Measurements from ENCODE around the gene FAM210A. TPM values are rescaled to one million over a fixed set of nuclear protein-coding genes. Genes with fewer than 3 reads are reported as not detected.

Gene FAM210A
- total RNA-seq, 4 donors from 2014 or later: 10.4 to 22.4 (median 17.4) TPM

DNA sequence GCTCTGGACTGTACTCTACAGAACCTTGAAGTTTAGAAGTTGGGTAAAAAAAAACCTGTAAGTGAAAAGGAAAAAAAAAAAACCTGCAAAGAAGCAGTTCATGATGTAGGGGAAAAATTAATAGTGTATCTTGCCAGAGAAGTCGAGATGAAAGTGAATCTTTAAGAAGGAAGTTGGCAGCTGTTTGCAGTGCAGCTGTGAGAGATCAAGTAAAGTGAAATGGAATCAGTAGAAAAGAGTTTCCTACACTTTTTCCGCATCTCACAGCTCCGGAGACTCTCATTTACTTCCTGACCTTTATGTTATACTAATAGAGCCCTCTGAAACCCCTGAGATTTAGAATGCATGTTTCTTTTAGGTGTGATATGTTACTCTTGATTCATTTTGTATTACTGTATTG, 19.3 kb upstream of the FAM210A start:
- no peak overlapping the region for H3K27ac ChIP-seq (replicated peaks in 1 of 4)
- H3K36me3 ChIP-seq: peaks cover 42 to 93% (median 68%) of the 10 kb centered on the region in 4 donors
- intact Hi-C loops (cut with DNase I): no loop called here
- no peaks in the 10 kb centered on the region for H3K4me1 ChIP-seq
- no peak for TF ChIP-seq POLR2AphosphoS5 (IDR thresholded peaks at IDR 0.05)
- no peak for TF ChIP-seq POLR2A (IDR thresholded peaks at IDR 0.05; ENCODE audit: low read depth)
- TF ChIP-seq, protein P1, sequence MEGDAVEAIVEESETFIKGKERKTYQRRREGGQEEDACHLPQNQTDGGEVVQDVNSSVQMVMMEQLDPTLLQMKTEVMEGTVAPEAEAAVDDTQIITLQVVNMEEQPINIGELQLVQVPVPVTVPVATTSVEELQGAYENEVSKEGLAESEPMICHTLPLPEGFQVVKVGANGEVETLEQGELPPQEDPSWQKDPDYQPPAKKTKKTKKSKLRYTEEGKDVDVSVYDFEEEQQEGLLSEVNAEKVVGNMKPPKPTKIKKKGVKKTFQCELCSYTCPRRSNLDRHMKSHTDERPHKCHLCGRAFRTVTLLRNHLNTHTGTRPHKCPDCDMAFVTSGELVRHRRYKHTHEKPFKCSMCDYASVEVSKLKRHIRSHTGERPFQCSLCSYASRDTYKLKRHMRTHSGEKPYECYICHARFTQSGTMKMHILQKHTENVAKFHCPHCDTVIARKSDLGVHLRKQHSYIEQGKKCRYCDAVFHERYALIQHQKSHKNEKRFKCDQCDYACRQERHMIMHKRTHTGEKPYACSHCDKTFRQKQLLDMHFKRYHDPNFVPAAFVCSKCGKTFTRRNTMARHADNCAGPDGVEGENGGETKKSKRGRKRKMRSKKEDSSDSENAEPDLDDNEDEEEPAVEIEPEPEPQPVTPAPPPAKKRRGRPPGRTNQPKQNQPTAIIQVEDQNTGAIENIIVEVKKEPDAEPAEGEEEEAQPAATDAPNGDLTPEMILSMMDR (IDR thresholded peaks at IDR 0.05): no peak
- no peak for TF ChIP-seq EP300 (IDR thresholded peaks at IDR 0.05)
- WGBS: 48% methylated on average over 3 of the region's 3 CpGs
- no peak overlapping the region for H3K4me3 ChIP-seq
- H3K27me3 ChIP-seq: no peaks in the 10 kb centered on the region
- H3K9me3 ChIP-seq: no peaks in the 10 kb centered on the region
- no peak for DNase-seq (ENCODE audit: extremely low spot score)

- Histone ChIP-seq H3K27ac (replicated peaks in 1 of 4) (no peak overlapping the region), H3K27me3 (no peaks in the 10 kb centered on the region), H3K4me3 (no peak overlapping the region), H3K36me3 (peaks cover 14 to 79% (median 61%) of the 10 kb centered on the region in 4 donors), H3K9me3 (no peaks in the 10 kb centered on the region), H3K4me1 (peaks cover 4 to 18% (median 7%) of the 10 kb centered on the region in 4 donors)
- TF ChIP-seq POLR2AphosphoS5 (IDR thresholded peaks at IDR 0.05) (no peak), POLR2A (IDR thresholded peaks at IDR 0.05; ENCODE audit: low read depth) (no peak), EP300 (IDR thresholded peaks at IDR 0.05) (no peak)
- TF ChIP-seq, protein P1 (IDR thresholded peaks at IDR 0.05): no peak
- intact Hi-C loops (cut with DNase I): loop anchor here (10.0 kb wide), 2 partner anchors 181 to 521 kb away; partner anchors contain the start of gene LDLRAD4
- DNase-seq (ENCODE audit: extremely low spot score): no peak
- WGBS: 60% methylated on average over 2 of the region's 2 CpGs
Observed at GRCh38 chr18:13735681-13736080, 9.3 kb upstream of the FAM210A start.

- Histone ChIP-seq H3K9me3 (no peaks in the 10 kb centered on the region), H3K4me1 (peaks cover 14 to 33% (median 24%) of the 10 kb centered on the region in 4 donors), H3K27me3 (no peaks in the 10 kb centered on the region), H3K36me3 (peaks cover 0 to 28% (median 19%) of the 10 kb centered on the region in 4 donors), H3K4me3 (no peak overlapping the region), H3K27ac (replicated peaks in 1 of 4) (no peak overlapping the region)
- no peak for TF ChIP-seq EP300 (IDR thresholded peaks at IDR 0.05)
- TF ChIP-seq, protein P1 (IDR thresholded peaks at IDR 0.05): no peak
- no peak for TF ChIP-seq POLR2AphosphoS5 (IDR thresholded peaks at IDR 0.05)
- TF ChIP-seq POLR2A (IDR thresholded peaks at IDR 0.05; ENCODE audit: low read depth): no peak
- no peak for DNase-seq (ENCODE audit: extremely low spot score)
- 84% methylated on average over 1 of the region's 1 CpG for WGBS
- intact Hi-C loops (cut with DNase I): loop anchor here (10.0 kb wide), 2 partner anchors 176 to 516 kb away; partner anchors contain the start of gene LDLRAD4
Observed at GRCh38 chr18:13730481-13730880, 4.1 kb upstream of the FAM210A start.

GRCh38 chr18:13726972-13727331, 594 bp upstream of the FAM210A start:
- H3K4me3 ChIP-seq: peak overlapping the region; percentile 90 to 97 (median 94)
- H3K27ac ChIP-seq (replicated peaks in 1 of 4): peak overlapping the region; percentile 94 to 96 (median 95)
- H3K36me3 ChIP-seq: no peaks in the 10 kb centered on the region
- H3K4me1 ChIP-seq: peaks cover 26 to 49% (median 38%) of the 10 kb centered on the region in 4 donors
- H3K27me3 ChIP-seq: no peaks in the 10 kb centered on the region
- DNase-seq (ENCODE audit: extremely low spot score): peak; percentile 93
- no peak for TF ChIP-seq EP300 (IDR thresholded peaks at IDR 0.05)
- TF ChIP-seq, protein P1 (IDR thresholded peaks at IDR 0.05): no peak
- H3K9me3 ChIP-seq: no peaks in the 10 kb centered on the region
- intact Hi-C loops (cut with DNase I): no loop called here
- WGBS: 0% methylated on average over 7 of the region's 30 CpGs
